BE2C (cell line): ENCODE results near the gene SRC.

Source experiments
- DNase-seq: peaks from one replicate; pipeline ENCODE4 v3.0.0-alpha.2; 2020
- H3K27me3 ChIP-seq: fragments of 250-450 bp; sonication (Bioruptor Pico); 2 replicates; pipeline ENCODE4 v1.5.1; 2020; ENCODE audit warnings: mild to moderate bottlenecking
- H3K36me3 ChIP-seq: fragments of 250-450 bp; sonication (Bioruptor Pico); 2 replicates; pipeline ENCODE4 v1.5.1; 2020; ENCODE audit warnings: mild to moderate bottlenecking
- H3K4me1 ChIP-seq: fragments of 250-450 bp; sonication (Bioruptor Pico); 2 replicates; pipeline ENCODE4 v1.5.1; 2020
- H3K4me3 ChIP-seq: 2 replicates; pipeline ENCODE4 v1.5.1; 2011; ENCODE audit warnings: low read depth, low read length
- H3K9me3 ChIP-seq: fragments of 250-450 bp; sonication (Bioruptor Pico); 2 replicates; pipeline ENCODE4 v1.5.1; 2020
- CTCF ChIP-seq: IDR thresholded peaks from 2 replicates; pipeline ENCODE4 v1.5.1; 2012; ENCODE audit warnings: mild to moderate bottlenecking, low read depth, low read length

Gene SRC

GRCh38 chr20:37316116-37316774 lies 29.7 kb upstream of the SRC start:
- no peaks in the 10 kb centered on the region for H3K9me3 ChIP-seq

DNA sequence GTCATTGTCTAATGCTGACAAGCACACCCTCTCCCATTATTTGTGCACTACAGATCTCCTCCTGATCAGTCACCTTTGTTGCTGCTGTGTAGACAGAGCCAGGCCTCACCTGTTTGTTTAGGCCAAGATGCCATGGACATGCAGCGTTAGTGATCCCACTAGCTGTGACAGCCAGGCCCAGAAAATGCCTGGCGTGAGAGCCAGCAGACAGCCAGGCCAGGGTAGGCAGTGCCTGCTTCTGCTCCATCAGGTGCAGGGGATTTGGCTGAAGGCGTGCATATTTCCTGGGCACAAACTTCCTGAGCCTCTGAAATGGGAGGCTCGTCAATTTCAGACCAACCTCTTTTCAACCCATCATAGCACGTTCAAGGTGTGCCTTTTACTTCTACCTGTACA lies 29.2 kb upstream of the SRC start:
- no peak for TF ChIP-seq CTCF
- no peak for DNase-seq
- no peak overlapping the region for H3K4me3 ChIP-seq
- H3K4me1 ChIP-seq: peaks cover 33% of the 10 kb centered on the region
- H3K9me3 ChIP-seq: no peaks in the 10 kb centered on the region
- H3K36me3 ChIP-seq: peaks cover 21% of the 10 kb centered on the region
- no peaks in the 10 kb centered on the region for H3K27me3 ChIP-seq

More at GRCh38 chr20:37316116-37316774, 29.7 kb upstream of the SRC start:
- no peaks in the 10 kb centered on the region for H3K27me3 ChIP-seq
- H3K36me3 ChIP-seq: peaks cover 22% of the 10 kb centered on the region
- TF ChIP-seq CTCF: no peak
- H3K4me1 ChIP-seq: peaks cover 33% of the 10 kb centered on the region
- no peak for DNase-seq
- no peak overlapping the region for H3K4me3 ChIP-seq

DNA sequence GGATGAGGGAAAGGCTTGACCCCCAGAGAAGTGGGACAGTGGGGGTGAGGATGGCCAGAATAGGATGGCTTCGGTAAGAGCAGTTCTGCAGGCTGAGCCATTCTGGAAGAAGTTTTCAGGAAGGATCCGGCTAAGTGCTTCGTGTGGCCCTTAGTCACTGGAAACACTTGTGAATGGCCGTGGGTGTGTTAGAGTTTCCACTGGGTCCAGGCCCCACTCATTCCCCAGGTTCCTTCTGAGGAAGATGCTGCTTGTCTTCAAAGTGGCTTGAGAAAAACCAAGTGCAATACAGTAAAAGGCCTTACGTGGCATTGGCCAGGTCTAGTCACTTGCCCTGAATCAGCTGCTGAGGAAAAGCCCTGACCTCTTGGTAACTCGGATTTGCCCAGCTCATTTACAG lies 28.6 kb upstream of the SRC start:
- DNase-seq: no peak

DNA sequence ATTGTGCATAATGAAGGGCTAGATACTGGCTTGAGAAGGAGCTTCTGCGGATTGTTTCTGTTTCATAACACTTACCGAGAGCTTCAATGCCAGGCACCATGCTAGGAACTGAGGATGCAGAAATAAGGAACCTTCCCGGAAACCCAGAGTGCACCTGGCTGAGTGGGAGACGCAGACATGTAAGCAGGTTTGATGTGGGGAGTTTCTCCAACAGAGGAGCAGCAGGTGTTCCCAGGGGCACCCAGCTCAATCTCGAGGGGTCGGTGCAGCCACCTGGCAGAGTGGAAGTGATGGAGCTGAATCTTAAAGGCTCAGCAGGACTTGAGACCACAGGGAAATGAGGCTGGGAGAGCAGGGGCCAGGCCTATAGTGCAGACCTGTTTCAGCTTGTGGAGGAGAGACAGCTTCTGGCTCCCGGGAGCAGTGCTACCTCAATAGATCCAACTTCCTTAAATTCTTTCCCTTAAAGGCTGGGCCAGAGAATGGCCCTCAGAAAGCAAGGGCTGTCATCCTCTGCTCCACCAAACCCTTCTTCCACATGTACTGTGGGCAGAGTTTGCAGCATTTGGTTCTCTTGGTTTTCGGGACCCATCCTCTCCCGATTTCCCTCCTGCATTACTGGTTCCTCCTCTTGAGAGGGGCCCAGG lies 27.8 kb upstream of the SRC start:
- Histone ChIP-seq H3K9me3 (no peaks in the 10 kb centered on the region), H3K4me1 (peaks cover 33% of the 10 kb centered on the region), H3K36me3 (peaks cover 18% of the 10 kb centered on the region), H3K27me3 (no peaks in the 10 kb centered on the region), H3K4me3 (no peak overlapping the region)
- no peak for DNase-seq
- TF ChIP-seq CTCF: no peak

More for the DNA sequence above, 28.6 kb upstream of the SRC start:
- TF ChIP-seq CTCF: no peak
- peaks cover 18% of the 10 kb centered on the region for H3K36me3 ChIP-seq
- peaks cover 33% of the 10 kb centered on the region for H3K4me1 ChIP-seq
- H3K9me3 ChIP-seq: no peaks in the 10 kb centered on the region
- no peaks in the 10 kb centered on the region for H3K27me3 ChIP-seq
- no peak overlapping the region for H3K4me3 ChIP-seq

DNA sequence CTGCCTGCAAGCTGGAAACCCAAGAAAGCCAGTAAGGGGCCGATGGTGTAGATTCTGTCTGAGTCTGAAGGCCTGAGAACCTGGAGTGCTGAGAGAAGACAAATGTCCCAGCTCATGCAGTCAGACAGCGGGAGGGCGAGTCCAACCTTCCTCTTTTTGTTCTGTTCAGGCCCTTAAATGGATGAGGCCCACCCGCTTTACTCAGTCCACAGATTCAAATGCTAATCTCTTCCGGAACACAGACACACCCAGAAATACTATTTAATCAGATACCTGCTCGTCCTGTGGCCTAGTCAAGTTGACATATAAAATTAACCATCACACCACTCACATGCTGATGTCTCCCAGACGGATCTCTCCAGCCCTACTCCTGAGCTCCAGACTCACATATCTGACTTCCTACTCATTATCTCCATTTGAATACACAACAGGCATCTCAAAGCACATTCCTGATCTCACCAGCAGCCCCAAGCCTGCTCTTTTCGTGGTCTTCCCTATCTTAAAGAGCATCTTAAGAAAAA lies 26.7 kb upstream of the SRC start:
- no peak for DNase-seq

More for the DNA sequence above, 26.7 kb upstream of the SRC start:
- no peak for TF ChIP-seq CTCF
- no peak overlapping the region for H3K4me3 ChIP-seq
- peaks cover 18% of the 10 kb centered on the region for H3K36me3 ChIP-seq
- H3K4me1 ChIP-seq: peaks cover 26% of the 10 kb centered on the region
- no peaks in the 10 kb centered on the region for H3K27me3 ChIP-seq
- no peaks in the 10 kb centered on the region for H3K9me3 ChIP-seq
